K562 (cell line): ENCODE results near the gene COG4. TPM values are rescaled to one million over a fixed set of nuclear protein-coding genes. Genes with fewer than 3 reads are reported as not detected.

ENCODE experiments used
- ATAC-seq: fragments of 200-7000 bp; cut with Tn5 transposase; 3 replicates; pipeline ENCODE4 v1.9.1; 2020; ENCODE audit warnings: moderate library complexity
- BruUV-seq: library from RNA; stranded (reverse); fragments of 400-500 nt; replicated peaks from 2 replicates; lab custom pipeline; 2021; lab: Mats Ljungman, UMichigan
- CTCF ChIA-PET: fragments of 300-600 bp; formaldehyde crosslinking; extraction: SDS; loops from one replicate; lab custom pipeline; 2021; ENCODE audit warnings: low intra/inter-chr PET ratio; lab: Yijun Ruan, JAX
- POLR2A ChIA-PET: fragments of 300-600, 350-650 bp; sonication (Branson Sonifier 250); formaldehyde crosslinking; extraction: SDS; loops from one replicate; lab custom pipeline; 2021; ENCODE audit warnings: antibody characterized with exemption, inconsistent platforms; lab: Yijun Ruan, JAX
- DNase-seq, 4 experiments: peaks; one replicate each; pipeline versions ENCODE4 v3.0.0 to v3.0.0-alpha.2; 2011 to 2018; ENCODE audit warnings: low spot score in 3 of 4, mixed read lengths in 3 of 4; ENCODE audit errors: extremely low read depth in 1 of 4
- FAIRE-seq: peaks from 2 replicates; lab custom pipeline; 2011; peaks lifted over from hg19 to GRCh38; lab: Jason Lieb, UNC
- H2AFZ ChIP-seq: 2 replicates; pipeline ENCODE4 v1.6.0; 2011; ENCODE audit warnings: low read depth, low read length, control low read depth, inconsistent platforms
- H3K27ac ChIP-seq: fragments of 200-600 bp; 3 replicates; pipeline ENCODE4 v1.8.0; 2011; ENCODE audit warnings: low read depth, mild to moderate bottlenecking, control low read depth, inconsistent platforms, low read length, moderate library complexity, mixed read lengths; ENCODE audit errors: extremely low read depth
- H3K27me3 ChIP-seq, 2 experiments: fragments of 300-600 bp in 1 of 2; 2 replicates in 1 of 2; 3 replicates in 1 of 2; pipeline versions ENCODE4 v1.6.0 to v1.8.0; 2011; ENCODE audit warnings: inconsistent platforms in 2 of 2, low read length in 2 of 2, mild to moderate bottlenecking in 1 of 2, mixed read lengths in 1 of 2, moderate library complexity in 1 of 2; ENCODE audit not compliant: control insufficient read depth in 2 of 2, insufficient read depth in 2 of 2
- H3K36me3 ChIP-seq: fragments of 300-600 bp; 3 replicates; pipeline ENCODE4 v1.8.0; 2011; ENCODE audit warnings: mild to moderate bottlenecking, low read length, inconsistent platforms; ENCODE audit not compliant: control insufficient read depth, insufficient read depth
- H3K4me1 ChIP-seq, 2 experiments: fragments of 200-600 bp in 1 of 2; replicated peaks in 1 of 2; 2 replicates in 1 of 2; 3 replicates in 1 of 2; pipeline versions ENCODE4 v1.5.1 to v1.8.0; 2011; ENCODE audit warnings: inconsistent platforms in 2 of 2, low read length in 2 of 2, mild to moderate bottlenecking in 1 of 2, mixed read lengths in 1 of 2, moderate library complexity in 1 of 2; ENCODE audit not compliant: control insufficient read depth in 2 of 2, insufficient read depth in 2 of 2
- H3K4me2 ChIP-seq: 2 replicates; pipeline ENCODE4 v1.6.1; 2011; ENCODE audit warnings: low read length, control low read depth, inconsistent platforms, mixed read lengths; ENCODE audit not compliant: insufficient read depth
- H3K4me3 ChIP-seq: fragments of 200-600 bp; sonication (generic), shearing (Covaris generic); 2 replicates; pipeline ENCODE4 v1.5.1; 2016; ENCODE audit warnings: control low read depth, inconsistent platforms
- H3K79me2 ChIP-seq: fragments of 200-600 bp; 3 replicates; pipeline ENCODE4 v1.8.0; 2011; ENCODE audit warnings: low read length, inconsistent platforms; ENCODE audit not compliant: control insufficient read depth, insufficient read depth
- H3K9ac ChIP-seq, 2 experiments: 2 replicates each; pipeline versions ENCODE4 v1.6.0 to v1.6.1; 2011; ENCODE audit warnings: low read depth in 2 of 2, low read length in 2 of 2, control low read depth in 1 of 2, inconsistent platforms in 1 of 2, mild to moderate bottlenecking in 1 of 2, mixed read lengths in 1 of 2; ENCODE audit not compliant: insufficient read depth in 1 of 2
- H3K9me1 ChIP-seq: one replicate; pipeline ENCODE4 v1.6.0; 2011; ENCODE audit warnings: inconsistent platforms, mild to moderate bottlenecking, low read length, moderate library complexity; ENCODE audit not compliant: control insufficient read depth, insufficient read depth
- H3K9me3 ChIP-seq: replicated peaks from 2 replicates; pipeline ENCODE4 v1.5.1; 2011; ENCODE audit warnings: low read depth, low read length, inconsistent platforms; ENCODE audit not compliant: control insufficient read depth, insufficient read depth
- H4K20me1 ChIP-seq: replicated peaks from 2 replicates; pipeline ENCODE4 v1.6.1; 2011; ENCODE audit warnings: low read length, inconsistent platforms, mixed read lengths; ENCODE audit not compliant: control insufficient read depth, insufficient read depth
- FIP1L1 ChIP-seq: fragments of 200-400 bp; formaldehyde crosslinking; IDR thresholded peaks from 2 replicates; pipeline ENCODE4 v1.6.1; 2018; ENCODE audit warnings: mild to moderate bottlenecking, low read depth, low read length; ENCODE audit not compliant: poor library complexity, severe bottlenecking
- RCOR1 ChIP-seq, 2 experiments: IDR thresholded peaks; 2 replicates each; pipeline ENCODE4 v1.6.1; 2012; ENCODE audit warnings: low read depth in 2 of 2, low read length in 2 of 2, borderline replicate concordance in 1 of 2, improper control_type of control experiment in 1 of 2
- SPI1 ChIP-seq: IDR thresholded peaks from 2 replicates; pipeline ENCODE4 v1.6.1; 2011; ENCODE audit warnings: low read depth, low read length, control low read depth, borderline replicate concordance
- ZNF121 ChIP-seq: sonication (generic); formaldehyde crosslinking; conservative IDR thresholded peaks from 2 replicates; pipeline ENCODE4 v1.8.0; 2022; ENCODE audit warnings: missing genetic modification reagents
- ZNF224 ChIP-seq: sonication (generic); formaldehyde crosslinking; IDR thresholded peaks from 2 replicates; pipeline ENCODE4 v1.8.0; 2022; ENCODE audit warnings: mild to moderate bottlenecking, missing genetic modification reagents
- WGBS: fragments of 100-300 bp; shearing (Covaris generic); methylation state at CpG from one replicate; pipeline ENCODE4 v1.1.6; 2016; ENCODE audit warnings: low coverage, mixed read lengths; ENCODE audit not compliant: insufficient coverage; ENCODE audit errors: missing lambda C conversion rate; 5-methylcytosine and 5-hydroxymethylcytosine counted together
- in situ Hi-C: fragments of 300-500 bp; cut with MboI; formaldehyde crosslinking; loops from 4 replicates; pipeline ENCODE4 v1.15.0; 2018; ENCODE audit warnings: inconsistent platforms, mixed read lengths
- intact Hi-C: fragments of 100-400 bp; cut with micrococcal nuclease; formaldehyde crosslinking; loops from 2 replicates; pipeline ENCODE4 v1.14.2; 2022
- polyA plus RNA-seq, 8 experiments: library from polyadenylated mRNA; depleted of rRNA in 4 of 8; stranded (reverse) in 5 of 8; unstranded in 3 of 8; fragments of >200 nt; fragmentation: Nextera tagmentation in 2 of 8; fragmentation: Illumina TruSeq in 1 of 8; extraction: Ambion mirVana in 2 of 8; extraction: Trizol in 1 of 8; gene quantifications; 2 replicates each; pipeline versions ENCODE4 v1.2.1 to v1.2.3, GENCODE V29; 2011 to 2014; ENCODE audit warnings: inconsistent platforms in 1 of 8, missing spikeins in 1 of 8
- total RNA-seq, 7 experiments: library from RNA; depleted of rRNA in 6 of 7; stranded (reverse); fragments of >200 nt in 6 of 7; fragmentation: Illumina TruSeq in 2 of 7; extraction: Trizol in 2 of 7; gene quantifications; 2 replicates each; pipeline versions ENCODE4 v1.2.1 to v1.2.3, GENCODE V29; 2011 to 2021; ENCODE audit warnings: low replicate concordance in 1 of 7

The COG4 gene
- total and polyA plus RNA-seq, 9 of the 15 experiments (the other 6 are each of a cell fraction or from before 2014, with no cell fraction given) = 13.7 to 73.9 (median 44.2) TPM

DNA sequence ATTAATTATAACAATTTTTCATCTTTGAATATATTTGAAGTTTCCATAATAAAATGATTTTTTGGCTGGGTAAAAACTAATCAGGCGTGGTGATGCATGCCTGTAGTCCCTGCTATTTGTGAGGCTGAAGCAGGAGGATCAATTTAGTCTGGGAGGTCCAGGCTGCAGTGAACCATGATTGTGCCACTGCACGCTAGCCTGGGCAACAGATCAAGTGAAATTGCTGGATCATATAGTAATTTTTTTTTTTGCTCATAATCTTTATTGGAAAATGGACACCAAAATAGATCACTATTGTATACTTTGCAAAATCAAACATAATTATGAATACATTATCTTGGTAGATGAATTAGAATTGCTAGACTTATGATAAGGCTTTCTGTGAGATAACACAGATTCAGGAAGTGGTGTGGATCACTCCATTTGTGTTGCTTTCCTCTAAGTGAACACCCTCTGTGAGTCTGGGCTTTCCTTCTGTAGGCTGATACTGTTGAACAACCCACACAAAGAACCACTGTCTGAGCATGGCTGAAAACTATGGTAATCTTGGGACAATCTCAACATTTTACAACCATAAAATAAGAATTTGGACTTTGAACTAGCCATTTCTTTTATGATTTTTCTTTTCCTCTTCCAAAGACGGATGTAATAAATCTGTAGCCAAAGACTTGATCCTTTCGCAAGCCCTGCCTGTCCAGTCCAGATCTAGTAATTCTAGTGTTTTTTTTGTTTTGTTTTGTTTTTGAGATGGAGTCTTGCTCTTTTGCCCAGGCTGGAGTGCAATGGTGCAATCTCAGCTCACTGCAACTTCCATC lies 78.9 kb downstream of the COG4 start:
- in situ Hi-C loops (no loop called here), intact Hi-C loops (no loop called here)
- H3K27ac ChIP-seq = no peak overlapping the region
- H3K36me3 ChIP-seq = no peaks in the 10 kb centered on the region
- CTCF ChIA-PET = no interaction called here
- TF ChIP-seq SPI1 (0 out of 2 replicates have a peak, but pooled peaks have one; percentile 50), RCOR1 (IDR thresholded peaks at IDR 0.05; ENCODE audit: borderline replicate concordance in 1 of 2, low read depth in 2 of 2, low read length in 2 of 2) (0 out of 4 replicates have a peak, but pooled peaks of 1 of the 2 experiments have one; percentile 14), ZNF224 (CRISPR knock-in tag) (no peak)
- ATAC-seq (no peak), DNase-seq (peak in 1 of 4 experiments; percentile 4), FAIRE-seq (no peak)
- H3K9me3 ChIP-seq = no peaks in the 10 kb centered on the region
- no peak overlapping the region for H2AFZ ChIP-seq
- H3K27me3 ChIP-seq = no peaks in the 10 kb centered on the region
- H3K9ac ChIP-seq = no peak overlapping the region
- POLR2A ChIA-PET = interaction anchor here (0.7 to 2.6 kb wide), 3 partner anchors 9 to 28 kb away, joined by 3 to 8 read pairs (median 7); partner anchors contain the start of gene FCSK
- no peaks in the 10 kb centered on the region for H4K20me1 ChIP-seq
- H3K4me1 ChIP-seq = peaks cover 12 to 17% of the 10 kb centered on the region in 2 experiments
- no TSS peak for BruUV-seq
- no peaks in the 10 kb centered on the region for H3K9me1 ChIP-seq
- 91% methylated on average over 4 of the region's 4 CpGs for WGBS
- H3K79me2 ChIP-seq = no peaks in the 10 kb centered on the region
- H3K4me3 ChIP-seq = no peak overlapping the region
- H3K4me2 ChIP-seq = no peak overlapping the region

- no peaks in the 10 kb centered on the region for H4K20me1 ChIP-seq
- 88% methylated on average over 6 of the region's 7 CpGs for WGBS
- POLR2A ChIA-PET = interaction anchor here (0.5 to 2.1 kb wide), 4 partner anchors 10 to 90 kb away, joined by 3 to 8 read pairs (median 4); no protein-coding TSS in a partner anchor
- H3K27me3 ChIP-seq = no peaks in the 10 kb centered on the region
- no peak overlapping the region for H3K4me3 ChIP-seq
- H3K27ac ChIP-seq = no peak overlapping the region
- H3K36me3 ChIP-seq = peaks cover 3% of the 10 kb centered on the region; the same call in 1 of the 3 replicates
- no peak overlapping the region for H3K4me2 ChIP-seq
- TF ChIP-seq ZNF121 (CRISPR knock-in tag) (0 out of 2 replicates have a peak, but pooled peaks have one; percentile 23), FIP1L1 (no peak)
- ATAC-seq (no peak), DNase-seq (no peak), FAIRE-seq (no peak)
- no peaks in the 10 kb centered on the region for H3K9me1 ChIP-seq
- no TSS peak for BruUV-seq
- peak overlapping the region; percentile 18; the same call in 1 of the 2 replicates for H2AFZ ChIP-seq
- CTCF ChIA-PET = no interaction called here
- peaks cover 14 to 21% of the 10 kb centered on the region in 2 experiments for H3K4me1 ChIP-seq
- intact Hi-C loops = no loop called here
- no peaks in the 10 kb centered on the region for H3K9me3 ChIP-seq
- peaks cover 14% of the 10 kb centered on the region for H3K79me2 ChIP-seq
- in situ Hi-C loops = no loop called here
- H3K9ac ChIP-seq = no peak overlapping the region
Observed at GRCh38 chr16:70442344-70442743, 81.0 kb downstream of the COG4 start.
